ENCODE results near the gene TYMS.

Gene TYMS

DNA sequence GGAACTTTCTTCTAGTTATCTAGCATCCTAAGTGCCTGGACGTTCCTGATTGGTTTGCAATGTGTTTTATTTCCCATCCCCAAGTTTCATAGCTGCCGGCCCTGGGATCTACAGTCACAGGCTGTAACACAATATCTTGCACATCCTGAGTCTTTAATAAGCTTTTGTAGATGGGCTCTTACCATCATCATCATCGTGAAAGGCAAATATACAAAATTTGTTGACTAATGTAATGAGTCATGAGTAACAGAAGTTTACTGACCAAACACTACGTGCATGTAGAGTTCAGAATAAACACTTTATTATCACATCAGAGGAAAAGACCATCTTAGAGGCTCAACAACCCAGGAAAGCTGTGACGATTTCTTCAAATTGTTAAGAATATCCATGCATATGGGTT is 8.1 kb upstream of the TYMS start:
- no peak for DNase-seq

DNA sequence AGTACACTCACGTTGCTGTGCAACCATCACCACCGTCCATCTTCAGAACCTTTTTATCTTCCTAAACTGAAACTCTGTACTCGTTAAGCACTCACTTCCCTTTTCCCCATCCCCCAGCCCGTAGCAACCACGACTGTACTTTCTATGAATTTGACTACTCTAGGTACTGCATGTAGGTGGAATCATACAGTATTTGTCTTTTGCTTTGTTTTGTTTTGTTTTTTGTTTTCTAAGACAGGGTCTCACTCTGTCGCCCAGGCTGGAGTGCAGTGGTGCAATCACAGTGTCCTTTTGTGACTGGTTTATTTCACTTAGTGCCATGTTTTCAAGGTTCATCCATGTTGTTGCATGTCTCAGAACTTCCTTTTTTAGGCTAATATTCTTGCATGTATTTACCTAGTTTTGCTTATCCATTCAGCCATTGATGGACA is 7.0 kb upstream of the TYMS start:
- DNase-seq, result no peak

DNA sequence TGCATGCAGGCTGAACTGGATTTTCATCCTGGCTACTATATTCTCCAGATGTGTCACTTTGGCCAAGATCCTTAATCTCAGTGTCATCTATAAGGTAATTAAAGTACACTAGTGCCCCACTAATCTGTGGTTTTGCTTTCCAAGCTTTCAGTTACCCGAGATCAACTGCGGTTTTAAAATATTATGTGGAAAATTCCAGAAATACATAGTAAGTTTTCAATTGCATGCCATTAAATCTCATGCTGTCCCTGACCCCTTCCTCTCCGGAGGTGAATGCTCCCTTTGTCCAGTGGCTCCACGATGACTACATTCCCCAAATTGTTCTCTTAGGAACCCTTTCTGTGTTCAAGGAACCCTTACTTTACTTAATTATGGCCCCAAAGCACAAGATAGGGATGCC is 5.3 kb upstream of the TYMS start:
- no peak for DNase-seq

DNA sequence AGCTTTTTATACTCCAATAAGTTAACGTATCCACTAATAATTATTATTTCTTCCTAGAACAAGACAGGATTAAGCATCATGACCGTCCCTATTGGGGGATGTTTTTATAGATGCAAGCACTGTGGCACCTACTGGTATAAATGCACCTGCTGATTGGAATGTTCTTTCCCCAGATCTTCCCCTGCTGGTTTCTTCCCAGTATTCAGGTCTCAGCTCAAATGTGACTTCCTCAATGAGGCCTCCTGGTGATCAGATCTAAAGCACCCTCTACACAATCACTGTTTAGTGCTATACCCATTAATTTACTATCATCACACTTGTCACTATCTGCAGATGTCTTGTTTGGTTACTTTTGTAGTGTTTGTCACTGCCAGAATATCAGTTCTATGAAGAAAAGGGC is 3.9 kb upstream of the TYMS start:
- no peak for DNase-seq

DNA sequence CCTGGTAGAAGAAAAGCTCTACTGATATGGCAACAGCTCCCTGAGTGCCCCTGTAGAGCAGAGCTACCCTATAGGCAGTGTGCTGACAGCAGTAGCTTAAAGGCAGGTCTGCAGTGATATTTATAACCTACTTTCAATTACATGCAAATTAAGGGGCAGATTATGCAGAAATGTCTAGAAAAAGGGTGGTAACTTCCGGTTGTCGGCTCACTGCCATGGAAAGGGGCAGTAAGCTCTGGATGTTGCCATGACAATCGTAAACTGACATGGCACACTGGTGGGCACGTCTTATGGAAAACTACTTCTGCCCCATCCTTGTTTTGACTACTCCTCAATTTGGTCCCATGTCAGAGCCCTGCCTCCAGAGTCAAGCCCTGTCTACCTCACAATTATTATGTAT is 2.9 kb upstream of the TYMS start:
- DNase-seq, result no peak

DNA sequence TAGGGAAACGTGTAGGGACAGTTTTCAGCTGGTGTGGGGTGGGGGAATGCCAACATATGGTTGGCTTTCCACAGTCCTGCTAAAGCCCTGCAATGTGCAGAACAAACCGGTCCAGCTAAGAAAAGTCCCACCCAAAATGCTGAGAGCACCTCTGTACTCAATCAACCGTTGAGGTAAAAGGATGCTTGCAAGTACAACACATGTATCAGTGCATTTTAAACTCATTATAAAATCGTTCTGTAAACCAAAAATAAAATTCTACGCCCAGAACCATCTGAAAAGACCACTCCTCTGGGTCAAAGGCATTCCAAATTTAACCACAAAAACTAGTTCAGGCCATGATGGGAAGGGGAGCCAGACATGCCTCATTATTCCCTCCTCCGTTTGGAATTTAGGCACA is 2.0 kb upstream of the TYMS start:
- DNase-seq, result no peak

DNA sequence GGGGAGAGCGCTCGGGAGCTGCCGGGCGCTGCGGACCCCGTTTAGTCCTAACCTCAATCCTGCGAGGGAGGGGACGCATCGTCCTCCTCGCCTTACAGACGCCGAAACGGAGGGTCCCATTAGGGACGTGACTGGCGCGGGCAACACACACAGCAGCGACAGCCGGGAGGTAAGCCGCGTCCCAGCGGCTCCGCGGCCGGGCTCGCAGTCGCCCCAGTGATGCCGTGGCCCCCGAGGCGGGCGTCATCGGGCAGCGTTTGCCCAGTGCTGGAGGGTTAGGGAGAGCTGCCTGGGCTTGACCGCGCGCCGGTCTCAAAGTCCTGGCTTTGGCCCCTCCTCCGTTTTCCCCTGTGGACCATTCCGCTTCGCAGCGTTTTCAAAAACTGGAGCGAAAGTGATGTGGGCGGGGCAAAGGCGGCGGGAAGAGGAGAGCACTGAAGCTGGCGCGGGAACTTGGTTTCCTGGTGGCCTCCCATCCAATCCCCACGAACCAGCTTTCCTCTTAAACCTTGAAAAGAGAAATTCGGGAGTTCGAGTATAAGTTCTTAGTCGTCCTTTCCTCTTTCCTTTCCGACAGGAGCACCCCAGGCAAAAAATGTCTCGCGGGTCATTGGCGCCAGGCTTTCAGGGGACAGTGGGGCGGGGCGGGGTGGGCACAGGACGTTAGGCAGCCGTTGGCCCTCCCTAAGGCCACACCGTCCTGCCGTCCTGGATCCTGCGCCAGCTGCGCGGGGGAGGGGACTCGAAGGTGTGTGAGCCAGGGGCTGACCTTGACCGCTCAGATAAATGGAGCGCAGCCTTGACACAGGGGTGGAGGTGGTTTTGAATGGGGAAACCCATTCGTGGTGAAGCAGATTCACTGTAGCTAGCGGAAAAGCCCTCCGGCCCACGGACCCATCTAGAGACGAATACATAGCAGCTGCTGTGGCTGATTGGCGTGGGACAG is 821 bp downstream of the TYMS start:
- peak; percentile 82 for DNase-seq

DNA sequence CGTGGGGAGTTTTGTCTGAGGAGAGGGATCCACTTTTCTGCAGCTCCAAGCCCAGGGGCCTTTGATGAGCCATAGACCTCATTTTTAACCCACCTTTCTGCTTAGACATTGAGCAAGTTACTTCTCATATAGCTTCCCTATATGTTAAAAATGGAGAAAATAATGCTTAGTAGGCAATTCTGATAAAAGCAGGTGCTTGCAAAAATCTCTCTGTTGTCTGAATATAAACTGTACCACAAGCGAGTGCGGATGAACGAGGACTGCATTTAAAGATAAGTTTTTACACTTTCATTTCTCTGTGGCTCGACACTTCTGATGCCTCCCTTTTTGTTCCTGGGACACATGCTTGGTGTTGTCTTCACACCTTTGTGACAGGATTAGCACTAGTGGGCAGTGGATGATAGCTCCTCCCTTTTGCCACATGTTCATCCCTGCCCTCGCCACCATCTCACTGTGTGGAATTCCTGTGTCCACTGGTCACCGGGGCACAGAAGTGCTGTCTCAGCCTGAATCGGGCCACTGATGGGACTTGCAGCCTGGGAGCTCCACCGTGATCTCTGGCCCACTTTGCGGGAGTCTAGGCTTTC is 1.6 kb downstream of the TYMS start:
- no peak for DNase-seq

DNA sequence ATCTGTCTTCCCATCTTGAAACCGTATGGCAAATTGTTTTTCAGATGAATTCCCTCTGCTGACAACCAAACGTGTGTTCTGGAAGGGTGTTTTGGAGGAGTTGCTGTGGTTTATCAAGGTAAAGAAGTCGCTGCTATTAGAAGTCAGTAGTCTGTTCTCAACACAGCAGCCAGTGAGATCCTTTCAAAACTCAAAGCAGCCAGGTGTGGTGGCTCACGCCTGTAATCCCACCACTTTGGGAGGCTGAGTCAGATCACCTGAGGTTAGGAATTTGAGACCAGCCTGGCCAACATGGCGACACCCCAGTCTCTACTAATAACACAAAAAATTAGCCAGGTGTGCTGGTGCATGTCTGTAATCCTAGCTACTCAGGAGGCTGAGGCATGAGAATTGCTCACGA is 2.1 kb downstream of the TYMS start:
- DNase-seq, result no peak

DNA sequence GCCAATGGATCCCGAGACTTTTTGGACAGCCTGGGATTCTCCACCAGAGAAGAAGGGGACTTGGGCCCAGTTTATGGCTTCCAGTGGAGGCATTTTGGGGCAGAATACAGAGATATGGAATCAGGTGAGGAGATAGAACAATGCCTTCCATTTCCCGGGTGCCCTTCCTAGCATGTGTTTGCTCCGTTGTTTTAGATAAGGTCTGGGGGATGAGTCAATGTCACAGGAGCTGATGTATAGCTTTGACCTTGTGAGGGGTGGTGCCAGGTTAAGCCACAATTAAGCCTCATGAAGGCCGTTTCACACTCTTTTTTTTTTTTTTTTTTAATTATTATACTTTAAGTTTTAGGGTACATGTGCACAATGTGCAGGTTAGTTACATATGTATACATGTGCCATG is 4.7 kb downstream of the TYMS start:
- DNase-seq, result no peak

DNA sequence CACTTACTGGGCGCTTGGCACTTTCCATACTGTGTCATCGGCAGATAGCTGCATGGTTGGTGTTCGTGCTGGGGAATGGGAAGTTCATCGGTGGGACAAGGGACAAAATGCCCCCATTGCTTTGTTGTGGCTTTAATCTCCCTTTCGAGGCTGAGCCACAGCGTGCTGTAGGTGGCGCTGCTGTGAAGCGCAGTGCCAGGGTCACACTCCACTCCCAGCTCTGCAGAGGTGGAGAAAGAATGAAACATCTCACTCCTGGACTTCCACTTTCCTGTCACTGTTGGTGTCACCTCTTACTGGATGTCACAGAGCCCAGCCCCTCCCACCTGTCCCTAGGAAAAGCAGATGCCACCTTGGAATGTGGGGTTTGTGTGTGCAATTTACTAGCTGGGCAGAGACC is 8.7 kb downstream of the TYMS start:
- no peak for DNase-seq

DNA sequence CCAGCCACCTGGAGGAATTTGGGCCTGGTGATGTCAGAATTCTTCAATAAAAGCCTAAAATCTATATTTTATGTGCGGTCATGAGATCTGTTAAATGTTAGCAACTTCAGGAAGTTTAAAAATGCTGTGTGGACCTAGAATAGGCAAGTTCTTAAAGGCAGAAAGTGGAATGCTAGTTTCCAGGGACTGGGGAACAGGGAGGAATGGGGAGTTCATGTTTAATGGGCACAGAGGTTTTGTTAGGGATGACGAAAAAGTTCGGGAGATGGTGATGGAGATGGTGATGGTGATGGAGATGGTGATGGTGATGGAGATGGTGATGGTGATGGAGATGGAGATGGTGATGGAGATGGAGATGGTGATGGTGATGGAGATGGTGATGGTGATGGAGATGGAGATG is 9.2 kb downstream of the TYMS start:
- no peak for DNase-seq

DNA sequence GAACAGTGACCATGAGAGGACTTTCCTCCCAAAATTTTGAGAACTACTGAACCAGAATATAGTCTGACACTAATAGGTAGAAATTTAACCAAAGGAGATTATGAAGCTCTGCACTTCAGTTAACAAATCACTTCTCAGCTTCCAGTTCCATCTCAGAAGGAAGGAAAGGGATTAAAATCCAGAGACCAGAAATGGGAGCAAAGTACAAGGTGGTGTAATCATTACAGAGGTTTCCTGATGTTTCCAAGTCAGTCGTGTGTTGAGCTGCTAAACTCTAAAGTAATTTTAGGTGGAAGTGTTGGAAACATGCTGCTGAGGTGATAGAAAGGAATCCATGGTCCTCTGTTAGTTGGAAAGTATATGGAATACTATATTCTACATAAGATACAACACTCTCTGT is 10.8 kb downstream of the TYMS start:
- DNase-seq, result no peak

DNA sequence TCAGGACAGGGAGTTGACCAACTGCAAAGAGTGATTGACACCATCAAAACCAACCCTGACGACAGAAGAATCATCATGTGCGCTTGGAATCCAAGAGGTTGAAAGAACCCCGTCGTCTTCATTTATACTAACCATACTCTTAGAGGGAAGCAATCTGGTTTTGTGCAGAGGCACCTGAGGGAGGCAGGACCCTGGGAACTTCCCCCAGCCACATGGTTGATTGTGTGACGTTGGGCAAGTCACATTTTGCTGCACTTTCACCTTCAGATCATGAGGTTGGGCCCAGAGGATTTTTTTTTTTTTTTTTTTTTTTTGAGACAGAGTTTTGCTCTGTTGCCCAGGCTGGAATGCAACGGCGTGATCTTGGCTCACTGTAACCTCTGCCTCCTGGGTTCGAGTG is 11.6 kb downstream of the TYMS start:
- DNase-seq, result no peak

DNA sequence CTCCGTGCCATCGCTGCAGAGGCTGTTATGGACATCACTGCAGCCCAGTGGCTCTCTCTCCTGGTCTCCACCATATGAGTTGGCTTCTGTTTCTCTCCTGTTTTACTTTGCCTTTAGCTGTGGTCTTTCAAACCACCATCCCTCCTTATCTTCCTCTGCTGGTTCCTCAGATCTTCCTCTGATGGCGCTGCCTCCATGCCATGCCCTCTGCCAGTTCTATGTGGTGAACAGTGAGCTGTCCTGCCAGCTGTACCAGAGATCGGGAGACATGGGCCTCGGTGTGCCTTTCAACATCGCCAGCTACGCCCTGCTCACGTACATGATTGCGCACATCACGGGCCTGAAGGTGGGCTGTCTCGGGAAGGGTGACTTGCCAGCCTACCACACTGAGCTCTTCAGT is 13.1 kb downstream of the TYMS start:
- no peak for DNase-seq

DNA sequence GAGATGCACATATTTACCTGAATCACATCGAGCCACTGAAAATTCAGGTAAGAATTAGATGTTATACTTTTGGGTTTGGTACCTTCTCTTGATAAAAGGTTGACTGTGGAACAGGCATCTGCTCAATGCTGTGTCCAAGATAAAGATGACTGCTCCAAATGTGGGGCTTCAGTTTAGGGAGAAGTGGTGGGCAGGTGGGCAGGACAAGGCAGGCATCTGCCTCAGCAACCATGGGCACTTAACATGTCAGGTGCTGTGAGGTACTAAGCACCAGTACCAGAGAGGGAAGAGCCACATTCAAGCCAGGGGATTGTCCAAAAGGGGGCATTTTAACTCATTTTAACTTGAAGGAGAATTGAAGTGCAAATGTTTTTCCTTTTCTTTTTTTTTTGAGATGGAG is 14.0 kb downstream of the TYMS start:
- no peak for DNase-seq

DNA sequence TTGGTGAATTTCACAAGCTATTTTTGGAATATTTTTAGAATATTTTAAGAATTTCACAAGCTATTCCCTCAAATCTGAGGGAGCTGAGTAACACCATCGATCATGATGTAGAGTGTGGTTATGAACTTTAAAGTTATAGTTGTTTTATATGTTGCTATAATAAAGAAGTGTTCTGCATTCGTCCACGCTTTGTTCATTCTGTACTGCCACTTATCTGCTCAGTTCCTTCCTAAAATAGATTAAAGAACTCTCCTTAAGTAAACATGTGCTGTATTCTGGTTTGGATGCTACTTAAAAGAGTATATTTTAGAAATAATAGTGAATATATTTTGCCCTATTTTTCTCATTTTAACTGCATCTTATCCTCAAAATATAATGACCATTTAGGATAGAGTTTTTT is 15.9 kb downstream of the TYMS start:
- no peak for DNase-seq

DNA sequence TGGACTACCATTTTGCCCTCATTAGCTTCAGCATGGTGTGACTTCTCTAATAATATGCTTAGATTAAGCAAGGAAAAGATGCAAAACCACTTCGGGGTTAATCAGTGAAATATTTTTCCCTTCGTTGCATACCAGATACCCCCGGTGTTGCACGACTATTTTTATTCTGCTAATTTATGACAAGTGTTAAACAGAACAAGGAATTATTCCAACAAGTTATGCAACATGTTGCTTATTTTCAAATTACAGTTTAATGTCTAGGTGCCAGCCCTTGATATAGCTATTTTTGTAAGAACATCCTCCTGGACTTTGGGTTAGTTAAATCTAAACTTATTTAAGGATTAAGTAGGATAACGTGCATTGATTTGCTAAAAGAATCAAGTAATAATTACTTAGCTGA is 16.3 kb downstream of the TYMS start:
- DNase-seq, result no peak

DNA sequence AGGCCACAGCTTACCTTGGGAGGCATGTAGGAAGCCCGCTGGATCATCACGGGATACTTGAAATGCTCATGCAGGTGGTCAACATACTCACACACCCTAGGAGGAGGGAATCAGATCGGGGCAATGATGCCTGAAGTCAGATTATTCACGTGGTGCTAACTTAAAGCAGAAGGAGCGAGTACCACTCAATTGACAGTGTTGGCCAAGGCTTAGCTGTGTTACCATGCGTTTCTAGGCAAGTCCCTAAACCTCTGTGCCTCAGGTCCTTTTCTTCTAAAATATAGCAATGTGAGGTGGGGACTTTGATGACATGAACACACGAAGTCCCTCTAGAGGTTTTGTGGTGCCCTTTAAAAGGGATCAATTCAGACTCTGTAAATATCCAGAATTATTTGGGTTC is 17.9 kb downstream of the TYMS start:
- peak; percentile 48 for DNase-seq

DNA sequence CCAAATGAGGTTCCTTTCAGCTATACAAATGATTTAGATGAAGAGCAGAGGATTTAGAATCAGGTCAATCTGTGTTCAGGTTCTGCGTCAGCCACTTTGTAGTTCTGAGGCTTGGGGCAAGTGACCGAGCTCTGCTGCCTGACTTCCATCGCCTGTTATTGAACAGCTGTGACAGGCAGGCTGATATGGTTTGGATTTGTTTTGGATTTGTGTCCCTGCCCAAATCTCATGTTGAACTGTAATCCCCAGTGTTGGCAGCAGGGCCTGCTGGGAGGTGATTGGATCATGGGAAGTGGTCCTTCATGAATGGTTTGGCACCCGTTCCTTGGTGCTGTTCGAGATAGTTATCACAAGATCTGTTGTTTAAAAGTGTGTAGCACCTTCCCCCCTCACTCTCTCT is 18.6 kb downstream of the TYMS start:
- DNase-seq, result peak; percentile 49

DNA sequence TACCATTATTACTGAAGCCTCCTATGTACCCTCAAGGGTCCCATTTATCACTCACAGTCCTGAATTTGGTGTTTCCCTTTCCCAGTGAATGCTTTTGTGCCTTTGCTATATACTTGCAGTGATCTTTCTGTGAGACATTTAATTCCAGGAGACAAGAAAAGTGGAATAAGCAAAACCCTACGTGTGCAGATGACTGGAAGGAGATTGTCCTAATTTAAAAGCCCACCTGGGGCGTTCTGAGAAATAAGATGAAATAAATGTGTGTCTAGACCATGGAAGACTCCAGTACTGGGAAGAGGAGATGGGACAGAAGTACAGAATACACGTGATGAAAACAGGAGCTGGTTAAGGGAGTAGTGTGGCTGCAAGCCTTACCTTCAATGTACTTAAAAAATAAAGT is 19.3 kb downstream of the TYMS start:
- no peak for DNase-seq

DNA sequence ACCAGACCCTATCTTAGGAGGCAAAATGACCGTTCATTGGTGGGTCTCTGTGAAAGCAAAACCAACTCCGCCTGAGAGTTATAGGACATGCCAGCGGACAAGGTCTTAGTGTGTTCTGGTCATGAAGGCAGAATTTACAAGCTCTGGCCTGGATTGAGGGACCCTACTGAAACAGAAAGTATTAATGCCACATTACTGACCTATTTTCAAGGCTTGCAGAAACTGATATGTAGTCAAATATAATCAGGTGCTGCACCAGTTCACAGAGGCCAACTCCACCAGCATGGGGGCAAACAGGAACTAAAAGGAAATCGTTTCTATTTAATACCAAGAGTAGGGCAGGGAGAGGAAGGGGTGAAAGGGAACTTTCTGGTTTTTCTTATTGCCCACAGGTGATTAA is 19.7 kb downstream of the TYMS start:
- peak; percentile 29 for DNase-seq

DNA sequence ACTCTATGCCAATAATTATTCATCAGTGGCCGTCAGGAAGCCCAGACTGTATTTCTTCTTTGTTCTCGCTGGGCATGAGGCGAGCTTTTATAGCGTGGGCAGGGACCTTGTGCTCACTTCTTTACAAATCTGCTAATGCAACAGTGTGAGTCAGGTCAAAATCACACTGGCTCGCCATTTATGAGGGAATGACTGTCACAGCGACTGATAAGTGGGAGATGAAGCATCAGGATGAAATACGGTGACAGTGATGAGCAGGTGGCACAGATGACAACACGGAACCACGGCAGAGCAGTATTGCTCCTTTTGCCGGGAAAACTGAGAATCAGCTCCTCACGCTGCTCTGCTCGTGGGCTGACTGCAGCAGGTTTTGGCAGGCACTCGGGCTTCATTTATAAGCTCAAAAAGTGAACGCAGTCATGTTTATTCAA is 20.5 kb downstream of the TYMS start:
- no peak for DNase-seq

DNA sequence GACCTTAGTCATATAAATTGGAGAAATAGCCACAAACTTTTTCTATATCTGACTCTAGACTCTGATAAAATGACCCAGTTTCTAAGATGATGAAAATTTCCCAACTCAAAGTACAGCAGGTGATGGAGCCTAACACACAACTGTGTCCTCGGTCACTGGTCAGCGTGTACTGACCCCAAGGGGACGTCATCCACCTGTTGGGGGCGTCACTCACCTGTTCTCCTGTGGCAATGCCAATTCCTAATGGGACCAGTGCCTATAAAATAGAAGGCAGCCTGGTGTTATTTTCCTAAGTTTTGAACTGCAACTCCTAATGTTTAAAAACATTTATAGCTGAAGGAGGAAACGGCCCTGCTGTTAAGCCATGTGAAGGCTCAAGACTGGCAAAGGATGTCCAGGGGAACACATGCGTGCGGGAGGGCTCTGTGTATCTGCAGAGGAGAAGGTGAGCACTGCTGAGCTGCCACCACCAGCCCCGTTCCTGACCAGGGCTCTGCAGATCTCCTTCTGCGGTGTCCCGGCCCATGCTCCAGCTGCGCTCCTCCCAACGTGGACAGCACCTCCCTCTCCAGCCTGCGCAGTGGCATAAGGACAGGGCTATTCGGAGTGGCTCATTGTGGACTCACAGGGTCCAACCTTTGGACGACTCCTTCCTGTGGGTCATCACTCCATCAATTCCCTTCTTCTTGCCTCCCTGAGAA is 21.2 kb downstream of the TYMS start:
- no peak for DNase-seq
